ENCODE results near the gene ORC2.
A peak's percentile ranks its signal among the peaks of the same experiment; 100 is the strongest.
"Not testable (repeated sequence)": the region's sequence is repeated elsewhere in the genome, so short reads cannot be mapped to it uniquely, and the experiment has no call there.

ORC2 gene

DNA sequence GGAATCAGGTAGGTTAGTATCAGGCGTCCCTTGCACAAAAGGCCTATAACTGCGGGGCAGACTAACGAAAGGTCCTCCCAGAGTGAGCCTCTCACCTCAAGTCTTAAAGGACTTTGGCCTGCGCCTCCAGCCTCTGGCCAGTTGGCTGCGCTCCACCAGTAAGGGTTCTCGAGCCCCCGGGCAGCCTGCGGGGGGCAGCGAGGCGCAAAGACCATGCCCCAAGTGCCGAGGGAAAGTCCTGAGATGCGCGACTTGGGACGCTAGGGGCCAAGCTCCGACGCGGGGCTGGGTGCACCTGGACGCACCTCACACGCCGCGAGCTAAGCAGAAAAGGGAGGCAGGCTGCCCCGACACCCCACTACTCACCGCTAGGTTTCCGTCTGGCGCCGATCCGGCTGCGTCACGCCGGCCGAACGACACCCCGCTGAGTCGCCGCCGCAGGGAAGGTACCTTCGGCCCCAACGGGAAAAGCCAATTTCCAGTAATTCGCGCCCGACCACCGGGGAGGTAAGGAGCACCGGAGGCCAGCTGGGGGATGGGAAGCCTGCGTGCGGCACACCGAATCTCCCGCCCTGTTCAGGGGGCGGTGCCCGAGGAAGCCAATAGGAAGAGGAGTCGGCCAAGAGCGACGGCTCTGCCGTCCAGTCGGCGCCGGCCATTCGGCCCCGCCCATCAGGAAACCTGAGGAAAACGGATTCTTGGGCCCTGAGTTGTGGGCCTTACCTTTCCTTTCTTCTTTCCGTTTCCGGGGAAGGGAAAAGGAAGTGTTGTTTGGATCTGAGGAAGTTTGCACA, at the start of gene ORC2:
Gene ORC2 (minus strand): TSS at position 537 of the 794 bp plus-strand sequence. CDS start 5,537 bp downstream, outside the sequence.
- DNase-seq = peak; percentile 87 to 96 (median 92)

DNA sequence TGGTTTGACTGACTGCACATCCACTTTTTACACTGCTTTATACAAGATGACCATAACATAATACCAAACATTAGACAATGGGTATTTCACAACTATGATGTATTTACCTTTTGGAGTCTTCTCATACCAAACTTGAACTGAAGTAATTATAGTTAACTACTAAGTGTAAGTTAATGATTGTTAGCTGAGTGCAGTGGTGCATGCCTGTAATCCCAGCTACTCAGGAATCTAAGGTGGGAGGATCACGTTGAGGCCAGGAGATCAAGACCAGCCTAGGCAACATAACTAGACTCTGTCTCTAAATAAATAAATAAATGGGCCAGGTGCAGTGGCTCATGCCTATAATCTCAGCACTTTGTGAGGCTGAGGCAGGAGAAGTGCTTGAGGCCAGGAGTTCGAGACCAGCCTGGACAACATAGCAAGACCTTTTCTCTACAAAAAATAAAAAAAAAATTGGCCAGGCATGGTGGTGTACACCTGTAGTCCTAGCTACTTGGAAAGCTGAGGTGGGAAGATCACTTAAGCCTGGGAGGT, 44.9 kb upstream of the ORC2 start:
- DNase-seq = no peak

DNA sequence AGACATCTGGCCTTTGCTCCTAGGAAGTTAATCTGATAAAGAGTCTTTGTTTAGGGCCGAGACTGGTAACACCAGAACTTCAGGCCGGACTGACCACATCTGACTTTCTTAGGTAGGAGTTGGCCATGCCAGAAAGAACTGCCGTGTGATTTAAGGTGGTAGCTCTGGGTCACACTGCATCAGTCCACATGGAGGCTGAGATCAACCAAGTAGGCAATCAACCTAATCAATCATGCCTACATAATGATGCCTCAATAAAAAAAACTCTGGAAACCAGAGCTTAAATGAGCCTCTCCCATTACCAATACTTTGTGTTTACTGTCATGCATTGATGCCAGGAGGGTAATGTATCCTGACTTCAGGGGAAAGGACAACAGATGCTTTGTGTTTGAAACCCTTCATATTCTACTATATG, 44.1 kb upstream of the ORC2 start:
- DNase-seq = no peak

DNA sequence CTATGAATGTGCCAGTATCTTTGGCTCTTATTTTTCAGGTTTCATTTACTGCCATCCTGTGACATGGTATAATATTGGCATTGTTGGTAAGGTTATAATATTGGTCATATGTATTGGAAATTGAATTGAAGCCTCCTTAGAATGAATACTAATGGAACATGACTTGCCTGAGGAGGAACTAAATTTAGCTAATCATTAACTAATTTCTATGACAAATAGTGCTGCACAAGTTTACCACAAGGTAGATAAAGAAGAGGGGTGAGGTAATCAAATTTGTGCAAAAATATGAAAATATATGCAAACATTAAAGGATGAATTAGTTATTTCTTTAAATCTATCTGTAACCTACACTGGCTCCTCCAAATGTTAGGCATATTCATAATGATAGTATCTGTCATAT, 43.2 kb upstream of the ORC2 start:
- DNase-seq = no peak

DNA sequence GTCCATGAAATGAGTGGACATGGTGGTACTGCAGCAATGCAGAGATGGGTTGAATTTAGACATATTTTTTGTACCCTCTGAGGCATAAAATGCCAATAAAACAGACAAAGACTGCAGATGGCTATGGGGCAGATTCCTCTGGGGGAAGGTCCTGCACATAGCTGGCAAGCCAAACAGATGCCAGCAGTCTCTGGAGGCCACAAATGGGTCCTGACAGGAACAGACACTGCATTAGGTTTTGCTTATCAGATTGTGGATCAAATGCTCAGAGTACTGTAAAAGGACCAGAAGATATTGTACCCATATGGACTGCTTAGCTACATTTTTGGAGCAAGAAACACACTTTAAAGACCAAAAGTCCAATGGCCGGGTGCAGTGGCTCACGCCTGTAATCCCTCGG, 40.9 kb upstream of the ORC2 start:
- DNase-seq = no peak

DNA sequence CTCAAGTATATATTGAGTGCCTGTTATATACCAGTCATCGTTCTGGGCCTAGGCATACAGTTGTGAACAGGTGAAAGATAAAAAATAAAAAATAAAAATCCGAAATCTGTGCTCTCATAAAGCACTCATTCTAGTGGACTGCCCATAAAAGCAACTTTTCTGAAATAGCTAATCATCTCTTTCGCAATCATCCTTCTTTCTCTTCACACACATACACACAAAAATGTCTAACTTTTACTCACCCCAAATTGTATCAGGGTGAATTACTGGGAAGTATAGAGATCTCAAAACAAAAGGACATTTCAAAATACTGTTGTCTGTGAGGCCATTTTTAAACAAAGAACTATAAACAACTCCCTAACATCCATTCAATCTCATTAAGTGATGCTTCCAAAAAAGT, 29.6 kb upstream of the ORC2 start:
- no peak for DNase-seq

DNA sequence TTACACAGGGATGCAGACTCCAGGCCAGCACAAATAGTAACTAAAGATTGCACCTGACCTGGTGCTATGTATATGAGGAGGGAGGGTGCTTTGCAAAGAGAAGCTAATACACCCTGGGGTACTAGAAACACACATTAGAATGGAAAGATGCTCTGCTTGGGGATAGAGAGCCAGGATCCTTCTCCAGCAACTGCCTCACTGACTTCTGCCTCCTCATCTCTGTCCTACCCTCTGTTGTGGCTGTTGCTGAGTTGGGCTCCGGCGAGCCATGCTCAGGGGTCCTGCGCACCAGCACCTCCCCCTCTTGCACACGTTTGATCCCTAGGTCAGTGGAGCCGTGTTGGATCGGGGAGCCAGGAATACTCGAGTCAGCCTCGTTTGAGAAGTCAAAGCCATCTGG, 23.7 kb upstream of the ORC2 start:
- DNase-seq = no peak

DNA sequence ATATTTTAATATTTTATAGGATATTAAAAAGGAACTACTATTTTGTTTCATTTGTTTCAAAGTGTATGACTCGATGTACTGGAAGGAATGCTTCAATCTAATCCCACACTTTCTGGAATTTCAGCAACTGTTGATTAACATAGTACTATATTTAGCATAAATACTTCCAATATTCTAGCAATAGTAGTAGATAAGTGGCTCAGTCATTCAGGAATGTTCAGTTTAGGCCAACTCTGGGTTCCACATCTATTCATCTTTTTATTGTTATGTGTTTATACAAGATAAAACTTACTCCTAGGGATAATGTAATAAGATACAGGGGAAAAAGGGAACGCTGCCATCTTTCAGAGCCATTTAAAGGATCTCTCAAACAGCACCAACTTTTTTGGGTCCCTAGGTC, 22.3 kb upstream of the ORC2 start:
- DNase-seq = no peak

DNA sequence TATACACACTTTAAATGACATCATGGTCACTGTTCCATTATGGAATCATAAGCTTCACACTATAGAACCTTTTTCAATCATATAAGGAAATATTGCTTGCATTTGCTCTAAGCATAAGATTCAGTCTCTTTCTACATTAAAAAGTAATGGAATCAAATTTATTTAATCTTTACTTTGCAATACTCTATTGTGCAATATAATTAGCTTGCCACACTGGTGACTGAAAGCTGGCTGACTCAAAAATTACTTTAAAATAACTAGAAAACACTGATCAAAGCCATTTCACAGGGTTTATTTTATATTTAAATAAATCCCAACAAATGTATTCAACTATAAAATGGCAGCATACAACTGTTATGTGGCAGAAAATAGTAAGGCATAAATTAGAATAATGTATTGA, 13.2 kb upstream of the ORC2 start:
- no peak for DNase-seq

DNA sequence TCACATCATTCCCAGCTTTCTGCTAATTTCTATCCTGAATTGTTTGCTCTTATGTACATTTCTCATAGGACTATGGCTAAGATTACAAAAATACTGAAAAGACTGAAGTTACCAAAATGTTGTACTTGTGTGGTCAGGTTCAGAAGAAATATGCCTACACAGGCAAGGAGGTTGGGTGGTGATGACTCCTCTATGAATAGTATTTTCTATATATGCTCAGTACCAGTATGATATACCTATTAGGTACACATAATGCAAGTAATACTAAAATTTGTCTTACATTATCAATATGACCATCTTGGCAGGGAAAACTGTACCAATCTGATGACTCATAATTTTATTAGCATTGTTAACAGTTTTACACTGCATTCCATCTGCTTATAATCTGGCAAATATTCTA, 12.2 kb upstream of the ORC2 start:
- DNase-seq = no peak

DNA sequence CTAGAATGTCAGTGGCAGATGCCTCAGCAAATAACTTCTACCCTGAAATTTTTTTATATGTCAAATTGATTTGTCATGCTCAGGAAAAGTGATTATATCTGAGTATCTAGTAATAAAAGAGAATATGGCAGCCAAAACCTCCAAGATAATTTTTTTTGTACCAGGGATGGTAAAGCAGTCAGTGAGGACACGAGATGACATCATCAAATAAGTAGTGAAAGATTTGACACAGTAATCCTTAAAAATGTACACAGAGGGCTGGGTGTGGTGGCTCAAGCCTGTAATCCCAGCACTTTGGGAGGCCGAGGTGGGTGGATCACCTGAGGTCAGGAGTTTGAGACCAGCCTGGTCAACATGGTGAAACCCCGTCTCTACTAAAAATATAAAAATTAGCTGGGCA, 6.6 kb upstream of the ORC2 start:
- not testable (repeated sequence) for DNase-seq

DNA sequence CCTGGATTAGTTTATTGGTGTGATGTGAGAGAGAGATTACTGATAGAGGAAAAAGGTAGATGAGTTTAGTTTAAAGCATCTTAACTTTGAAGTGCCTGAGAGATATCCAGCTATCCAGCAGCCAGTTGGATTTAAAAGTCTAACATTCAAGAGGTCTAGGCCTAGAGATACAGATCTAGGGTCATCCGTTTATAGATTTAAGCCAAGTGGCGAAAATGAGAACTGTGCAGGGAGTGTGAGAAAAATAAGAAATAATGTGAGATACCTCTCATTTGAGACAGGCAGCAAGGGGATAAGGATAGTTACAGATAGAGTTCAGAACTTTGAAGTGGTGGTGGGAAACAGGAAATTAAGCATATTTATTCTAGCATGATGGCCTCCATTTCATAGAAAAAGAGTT, 5.3 kb upstream of the ORC2 start:
- DNase-seq = no peak

DNA sequence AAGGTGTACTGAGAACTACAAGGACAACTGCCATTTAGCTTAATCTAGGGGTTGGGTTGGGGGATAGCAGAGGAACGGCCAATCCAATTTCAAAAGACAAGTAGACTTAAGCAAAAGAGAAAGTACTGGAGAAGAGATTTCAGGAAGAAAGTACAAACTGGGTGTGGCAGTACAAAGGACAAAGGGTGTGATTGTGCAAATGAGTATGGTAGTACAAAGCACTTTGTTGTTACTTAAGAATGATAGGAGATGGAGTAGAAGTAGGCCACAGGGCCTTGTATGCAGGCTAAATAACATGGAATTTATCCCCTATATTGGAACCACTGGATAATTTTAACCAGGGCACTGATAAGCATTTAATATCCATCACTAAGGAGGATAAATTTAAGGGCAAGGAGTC, 4.7 kb upstream of the ORC2 start:
- no peak for DNase-seq

DNA sequence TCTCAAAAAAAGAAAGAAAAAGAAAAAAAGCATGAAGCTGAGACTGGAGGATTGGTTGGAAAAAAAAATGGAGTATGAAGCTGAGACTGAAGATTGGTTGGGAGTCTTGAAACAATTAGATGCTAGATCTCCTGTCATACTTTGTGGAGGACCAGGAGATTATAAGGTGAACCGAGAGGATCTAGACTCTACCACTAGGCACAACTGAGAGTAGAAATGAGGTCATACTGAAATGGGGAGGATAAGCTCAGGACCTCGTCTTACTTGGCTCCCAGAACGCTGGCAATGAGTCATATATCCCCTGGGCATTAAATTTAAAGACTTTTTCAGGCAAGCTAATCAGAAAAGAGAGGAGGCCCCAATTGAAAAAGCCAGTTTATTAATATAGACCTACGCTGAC, 3.3 kb upstream of the ORC2 start:
- DNase-seq = no peak

DNA sequence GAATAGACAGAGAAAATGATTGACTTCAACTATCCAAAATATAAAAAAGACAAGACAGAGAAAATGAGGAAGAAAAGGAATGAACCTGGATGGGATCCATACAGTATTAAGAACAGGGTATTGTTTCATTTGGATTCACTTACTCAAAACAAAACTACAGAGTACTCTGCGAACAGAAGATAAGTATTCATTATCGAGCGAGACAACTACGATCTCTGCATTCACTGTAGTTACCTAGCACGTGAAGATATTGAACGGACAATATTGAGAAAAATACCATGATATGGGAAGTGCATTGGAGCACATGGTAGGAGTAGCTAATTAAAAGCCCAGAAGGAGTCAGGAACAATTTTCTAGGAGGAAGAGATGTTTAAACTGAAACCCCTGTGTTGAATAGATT, 1.0 kb upstream of the ORC2 start:
- peak in 1 of 6 experiments; percentile 8 for DNase-seq

DNA sequence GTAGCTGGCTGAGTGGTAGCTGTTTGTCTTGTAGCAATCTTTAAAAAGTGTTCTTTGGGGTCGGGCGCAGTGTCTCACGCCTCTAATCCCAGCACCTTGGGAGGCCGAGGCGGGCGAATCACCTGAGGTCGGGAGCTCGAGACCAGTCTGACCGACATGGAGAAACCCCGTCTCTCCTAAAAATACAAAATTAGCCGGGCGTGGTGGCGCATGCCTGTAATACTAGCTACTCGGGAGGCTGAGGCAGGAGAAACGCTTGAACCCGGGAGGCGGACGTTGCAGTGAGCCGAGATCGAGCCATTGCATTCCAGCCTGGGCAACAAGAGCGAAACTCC, 425 bp upstream of the ORC2 start:
- DNase-seq = not testable (repeated sequence)

DNA sequence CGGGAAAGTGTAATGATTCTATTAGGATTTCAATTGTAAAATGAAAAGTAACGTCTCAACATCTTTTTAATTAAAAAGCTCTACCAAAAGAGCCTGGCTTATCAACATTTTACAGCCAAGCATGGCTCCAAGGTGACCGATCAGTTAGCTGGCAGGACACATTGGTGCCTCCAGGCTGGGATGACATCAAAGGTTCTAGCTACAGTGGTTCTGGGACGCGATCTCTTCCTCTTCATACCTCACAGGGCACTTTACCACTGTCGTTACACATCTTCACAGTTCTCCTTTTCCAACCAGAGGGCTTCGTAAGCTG, 693 bp downstream of the ORC2 start:
- peak in 2 of 6 experiments; percentile 11 to 23 for DNase-seq

DNA sequence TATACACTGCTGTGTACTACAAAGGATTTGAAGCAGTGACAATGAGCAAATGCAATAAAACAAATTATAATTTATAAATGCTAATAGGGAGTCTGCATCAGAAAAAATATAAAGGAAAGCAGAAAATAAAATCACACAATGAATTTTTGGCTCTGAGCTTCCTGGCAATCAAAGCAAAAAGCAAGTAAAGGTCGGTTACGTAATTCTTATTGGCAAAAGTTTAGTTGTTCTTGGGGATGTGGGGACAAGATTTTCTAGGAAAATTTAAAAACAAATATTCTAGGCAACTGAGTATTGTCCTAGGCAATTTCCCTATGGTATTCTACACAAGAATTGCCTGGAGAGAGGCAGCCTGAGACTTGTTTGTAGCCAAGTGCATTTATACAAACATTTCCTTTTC, 1.8 kb downstream of the ORC2 start:
- no peak for DNase-seq

DNA sequence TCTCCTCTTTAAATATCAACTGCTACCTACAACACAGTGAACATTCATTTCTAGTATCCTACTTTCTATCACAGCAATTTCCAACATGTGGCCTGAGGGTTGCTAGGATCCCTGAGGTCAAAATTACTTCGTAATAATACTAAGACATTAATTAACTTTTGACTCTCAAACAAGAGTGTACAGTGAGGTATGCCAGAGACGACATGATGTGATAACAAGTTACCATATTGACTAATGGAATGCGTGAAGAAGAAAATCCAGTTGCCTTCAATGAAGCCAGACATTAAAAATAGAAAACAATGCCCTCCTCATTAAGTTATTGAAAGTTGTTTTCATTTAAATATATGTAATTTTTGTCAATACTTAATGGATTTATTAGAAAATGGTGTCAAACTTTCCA, 13.1 kb downstream of the ORC2 start:
- no peak for DNase-seq

DNA sequence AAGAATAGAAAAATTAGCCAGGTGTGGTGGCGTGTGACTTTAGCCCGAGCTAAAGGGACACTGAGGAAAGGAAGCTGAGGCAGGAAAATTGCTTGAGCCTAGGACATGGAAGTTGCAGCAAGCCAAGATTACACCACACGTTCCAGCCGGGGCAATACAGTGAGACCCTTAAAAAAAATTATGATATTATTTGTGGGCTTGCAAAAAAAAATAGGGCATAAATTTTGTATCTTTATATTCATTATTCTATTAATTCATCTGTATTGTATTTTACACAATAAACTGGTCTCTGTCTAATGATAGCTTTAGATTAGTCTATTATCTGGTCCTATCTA, 18.1 kb downstream of the ORC2 start:
- no peak for DNase-seq

DNA sequence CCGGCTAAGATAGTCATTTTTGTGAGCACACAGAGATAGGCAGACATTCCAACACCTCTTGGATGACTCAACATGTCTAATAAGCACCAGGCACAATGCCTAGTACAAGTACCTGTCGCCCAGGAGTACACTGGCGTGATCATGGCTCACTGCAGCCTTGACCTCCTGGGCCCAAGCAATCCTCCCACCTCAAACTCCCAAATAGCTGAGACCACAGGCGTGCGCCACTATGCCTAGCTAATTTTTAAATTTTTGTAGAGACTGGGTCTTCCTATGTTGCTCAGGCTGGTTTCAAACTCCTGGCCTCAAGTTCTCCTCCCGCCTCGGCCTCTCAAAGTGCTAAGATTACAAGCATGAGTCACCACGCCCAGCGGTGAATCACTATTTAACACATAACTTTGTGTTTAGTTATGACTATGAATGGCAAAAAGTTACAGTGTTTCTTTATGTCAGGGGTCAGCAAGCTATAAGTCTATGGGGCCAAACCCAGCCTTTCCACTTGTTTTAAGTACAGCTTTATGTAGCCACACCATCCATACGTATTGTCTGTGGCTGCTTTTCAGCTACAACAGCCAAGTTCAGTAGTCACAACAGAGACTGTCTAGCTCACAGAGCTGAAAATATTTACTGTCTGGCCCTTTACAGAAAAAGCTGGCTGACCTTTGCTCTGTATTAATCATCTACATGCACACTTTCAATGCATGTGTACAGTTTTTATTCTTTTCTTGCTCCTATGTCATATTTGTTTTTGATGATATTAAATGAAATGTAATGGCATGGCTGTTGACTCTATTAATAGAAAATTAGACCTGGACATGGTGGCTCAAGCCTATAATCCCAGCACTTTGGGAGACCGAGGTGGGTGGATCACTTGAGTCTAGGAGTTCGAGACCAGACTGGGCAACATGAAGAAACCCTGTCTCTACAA, 18.7 kb downstream of the ORC2 start:
- no peak for DNase-seq

DNA sequence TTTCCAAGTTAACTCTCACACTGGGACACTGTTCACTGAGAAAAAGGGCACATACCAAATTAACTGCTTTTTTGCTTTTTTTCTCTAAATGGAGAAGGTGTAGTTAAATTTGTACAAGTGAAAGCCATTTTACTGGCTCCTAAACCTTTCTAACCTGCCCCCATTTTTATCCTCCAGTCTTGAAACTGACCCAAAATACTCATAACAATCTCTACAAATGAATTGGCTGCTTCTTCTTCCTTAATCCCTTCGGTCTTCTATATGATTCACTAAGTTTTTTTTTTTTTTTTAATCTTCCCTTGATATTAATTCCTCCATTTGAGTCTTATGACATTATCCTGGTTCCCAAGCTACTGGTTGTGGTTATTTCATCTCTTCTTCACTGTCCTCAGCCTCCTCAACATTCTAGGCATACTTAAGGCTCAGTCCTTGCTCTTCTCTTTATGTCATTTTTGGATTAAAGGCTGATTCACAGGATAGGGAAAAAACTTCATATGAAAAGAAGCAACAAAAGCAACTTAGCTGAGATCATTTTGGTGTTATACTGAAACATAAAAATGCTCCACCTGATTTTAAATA, 19.8 kb downstream of the ORC2 start:
- DNase-seq = no peak

DNA sequence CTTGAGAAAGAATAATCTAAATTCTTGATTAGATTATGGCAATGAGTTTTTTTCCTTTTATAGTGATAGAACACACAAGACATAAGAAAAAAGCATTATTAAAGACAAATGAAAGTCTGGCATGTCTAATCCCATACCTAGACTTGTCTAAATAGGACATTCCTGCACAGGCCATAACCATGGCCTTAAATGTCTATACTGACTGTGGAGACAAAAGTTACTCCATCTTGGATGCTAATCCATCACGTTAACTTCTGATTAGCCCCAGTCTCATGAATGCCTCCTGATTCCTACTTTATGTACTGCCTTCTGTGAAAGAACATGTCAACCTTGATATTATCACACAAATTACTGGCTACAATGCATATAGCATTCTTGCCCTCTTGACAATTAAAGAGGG, 23.6 kb downstream of the ORC2 start:
- no peak for DNase-seq
